Pancreas (tissue), 10 donors: ENCODE results near the gene PRKCA. TPM values are rescaled to one million over a fixed set of nuclear protein-coding genes. Genes with fewer than 3 reads are reported as not detected.
"Not testable (repeated sequence)": the region's sequence is repeated elsewhere in the genome, so short reads cannot be mapped to it uniquely, and the experiment has no call there.

ENCODE experiments used
- ATAC-seq, 4 donors: fragments of 200-7000 bp; cut with Tn5 transposase; one replicate each; pipeline versions ENCODE4 v1.8.0 to v1.9.1; 2020; ENCODE audit warnings: mild to moderate bottlenecking in 4 of 4, moderate library complexity in 4 of 4
- DNase-seq, 6 donors: peaks; one replicate each; pipeline ENCODE4 v3.0.0-alpha.2; 2020
- FAIRE-seq: peaks from 2 replicates; lab custom pipeline; 2012; peaks lifted over from hg19 to GRCh38; lab: Jason Lieb, UNC
- H3K27ac ChIP-seq, 4 donors: fragments of 200-600 bp; sonication (generic); 1 replicate in 3 of 4; 2 replicates in 1 of 4; pipeline versions ENCODE4 v1.5.0 to v1.8.0; 2020
- H3K27me3 ChIP-seq, 4 donors: fragments of 200-600 bp; one replicate each; pipeline ENCODE4 v1.8.0; 2021
- H3K36me3 ChIP-seq, 3 donors: fragments of 200-600 bp; sonication (generic) in 1 of 3; one replicate each; pipeline versions ENCODE4 v1.5.0 to v1.8.0; 2020 to 2021
- H3K4me1 ChIP-seq, 3 donors: fragments of 200-600 bp; one replicate each; pipeline ENCODE4 v1.8.0; 2021
- H3K4me3 ChIP-seq, 4 donors: fragments of 200-600 bp; sonication (generic) in 2 of 4; one replicate each; pipeline versions ENCODE4 v1.5.0 to v1.8.0; 2020 to 2021
- H3K9me3 ChIP-seq, 4 donors: fragments of 200-600 bp; one replicate each; pipeline ENCODE4 v1.8.0; 2021
- WGBS, 2 donors: extraction: QIAGEN DNeasy Blood & Tissue Kit; methylation state at CpG; one replicate each; pipeline ENCODE4 v1.1.7; 2013; 5-methylcytosine and 5-hydroxymethylcytosine counted together
- intact Hi-C, 3 donors: fragments of 100-400 bp; cut with DNase I; formaldehyde crosslinking; loops; one replicate each; pipeline versions ENCODE4 v1.11.1 to v1.14.2; 2022
- polyA plus RNA-seq, 2 donors: library from polyadenylated mRNA; stranded (reverse); fragments of 200-250 nt; gene quantifications; one replicate each; pipeline ENCODE4 v1.2.3, GENCODE V29; 2013
- total RNA-seq, 6 donors: library from RNA; stranded (reverse); fragmentation: NEBNext Ultra II Directional in 4 of 6; extraction: Animal tissue kit (Norgen Biotek cat#: 25700) in 4 of 6; gene quantifications; one replicate each; pipeline versions ENCODE4 v1.2.1 to v1.2.4, GENCODE V29; 2021 to 2023
- TF ChIP-seq, protein P1 (sequence below), 4 donors: fragments of 200-600 bp; sonication (generic) in 3 of 4; IDR thresholded peaks; one replicate each; pipeline versions ENCODE4 v1.5.0 to v1.8.0; 2021; ENCODE audit warnings: antibody characterized with exemption in 4 of 4
- donor health status: healthy with polysubstance abuse.
- donor health status: DM: no; HTN: no; CAD: no; lungs with moderate emphysema.
- donor health status: DM: no; HTN: no; CAD: no.
- donor health status: control.
- donor health status: control.
- donor health status: Bipolar disorder and iron deficiency.
- donor health status: DM: yes; HTN: yes; CAD: no.
- donor health status: DM: no; HTN: no; CAD: no.
- donor health status: DM: no; HTN: no; CAD: no.
- donor health status: DM: yes; HTN: yes; CAD: no.

PRKCA gene
- total RNA-seq, result 10 to 100 TPM in 4 of 6 donors, 1 to 10 TPM in 2; 8.9 to 22.3 (median 11.7) TPM
- polyA plus RNA-seq, result 1 to 10 TPM; 3.5 to 5.0 TPM

DNA sequence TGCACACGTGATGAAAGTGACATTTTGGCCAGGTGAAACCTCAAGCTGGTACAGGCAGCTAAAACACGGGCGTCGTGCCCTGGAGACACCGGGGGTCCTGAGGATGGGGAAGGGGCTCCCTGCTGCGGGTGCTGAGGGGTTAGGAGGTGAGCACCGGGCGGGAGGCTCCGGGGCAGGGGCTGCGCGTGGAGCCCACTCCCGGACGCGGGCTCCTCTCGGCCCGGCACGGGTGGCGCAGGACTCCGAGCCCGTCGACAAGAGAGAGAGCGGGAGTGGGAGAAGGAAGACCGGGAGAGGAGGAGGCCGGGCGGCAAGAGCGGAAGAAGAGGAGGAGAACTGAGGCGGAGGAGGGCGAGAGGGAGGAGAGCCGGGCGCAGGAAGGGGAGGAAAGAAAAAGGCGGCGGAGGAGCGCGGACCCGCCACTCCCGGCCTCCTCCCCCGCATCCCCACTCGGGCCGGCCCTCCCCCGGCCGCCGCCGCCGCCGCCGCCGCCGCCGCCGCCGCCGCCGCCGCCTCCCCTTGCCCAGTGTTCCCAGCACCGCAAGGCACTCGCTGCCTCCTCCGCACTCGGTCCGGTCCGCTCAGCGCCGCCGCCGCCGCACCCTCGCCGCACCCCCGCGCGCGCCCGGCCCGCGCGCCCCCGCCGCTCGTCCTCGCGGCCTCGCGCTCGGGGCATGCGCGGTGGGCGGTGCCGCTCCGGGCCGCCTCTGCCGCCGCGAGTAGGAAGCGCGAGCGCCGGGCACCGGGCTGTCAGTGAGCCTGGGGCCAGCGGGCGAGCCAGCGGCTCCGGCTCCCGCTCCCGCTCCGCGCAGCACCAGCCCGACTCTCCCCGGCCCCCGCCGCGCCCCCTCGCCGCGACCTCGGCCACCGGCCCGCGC lies at the start of gene PRKCA:
TSS of gene PRKCA (plus strand) at position 750 of the 878 bp plus-strand sequence.
- WGBS, 2 donors, result 1% methylated on average over 61 to 108 of the region's 117 CpGs
- TF ChIP-seq, protein P1, sequence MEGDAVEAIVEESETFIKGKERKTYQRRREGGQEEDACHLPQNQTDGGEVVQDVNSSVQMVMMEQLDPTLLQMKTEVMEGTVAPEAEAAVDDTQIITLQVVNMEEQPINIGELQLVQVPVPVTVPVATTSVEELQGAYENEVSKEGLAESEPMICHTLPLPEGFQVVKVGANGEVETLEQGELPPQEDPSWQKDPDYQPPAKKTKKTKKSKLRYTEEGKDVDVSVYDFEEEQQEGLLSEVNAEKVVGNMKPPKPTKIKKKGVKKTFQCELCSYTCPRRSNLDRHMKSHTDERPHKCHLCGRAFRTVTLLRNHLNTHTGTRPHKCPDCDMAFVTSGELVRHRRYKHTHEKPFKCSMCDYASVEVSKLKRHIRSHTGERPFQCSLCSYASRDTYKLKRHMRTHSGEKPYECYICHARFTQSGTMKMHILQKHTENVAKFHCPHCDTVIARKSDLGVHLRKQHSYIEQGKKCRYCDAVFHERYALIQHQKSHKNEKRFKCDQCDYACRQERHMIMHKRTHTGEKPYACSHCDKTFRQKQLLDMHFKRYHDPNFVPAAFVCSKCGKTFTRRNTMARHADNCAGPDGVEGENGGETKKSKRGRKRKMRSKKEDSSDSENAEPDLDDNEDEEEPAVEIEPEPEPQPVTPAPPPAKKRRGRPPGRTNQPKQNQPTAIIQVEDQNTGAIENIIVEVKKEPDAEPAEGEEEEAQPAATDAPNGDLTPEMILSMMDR (IDR thresholded peaks at IDR 0.05), result no peak

DNA sequence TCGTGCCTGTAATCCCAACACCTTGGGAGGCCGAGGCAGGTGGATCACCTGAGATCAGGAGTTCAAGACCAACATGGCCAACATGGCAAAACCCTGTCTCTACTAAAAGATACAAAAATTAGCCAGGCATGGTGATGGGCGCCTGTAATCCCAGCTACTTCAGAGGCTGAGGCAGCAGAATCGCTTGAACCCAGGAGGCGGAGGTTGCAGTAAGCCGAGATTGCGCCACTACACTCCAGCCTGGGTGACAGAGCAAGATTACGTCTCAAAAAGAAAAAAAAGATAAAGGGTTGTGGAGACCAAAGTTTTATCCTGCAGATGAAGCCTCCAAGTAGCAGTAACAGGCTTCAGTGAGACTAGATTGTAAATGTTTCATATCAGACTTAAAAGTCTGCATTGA lies 49.0 kb upstream of the PRKCA start:
- DNase-seq, H3K27ac ChIP-seq, FAIRE-seq, H3K4me1 ChIP-seq, intact Hi-C loops, H3K9me3 ChIP-seq, H3K36me3 ChIP-seq, H3K4me3 ChIP-seq, H3K27me3 ChIP-seq, ATAC-seq: not testable (repeated sequence)
- 85 to 91% methylated on average over 8 of the region's 8 CpGs for WGBS, 2 donors

More for the DNA sequence above, at the start of gene PRKCA:
- Histone ChIP-seq H3K4me3 (peak within 1 kb of the TSS; percentile 66 to 96 (median 86)), H3K27ac (peak within 1 kb of the TSS; percentile 23 to 71 (median 62)), H3K36me3 (no peaks in the 10 kb centered on the region), H3K27me3 (no peaks in the 10 kb centered on the region), H3K4me1 (no peaks in the 10 kb centered on the region), H3K9me3 (no peaks in the 10 kb centered on the region)
- ATAC-seq, result peak; percentile 82 to 90 (median 84)
- DNase-seq, result peak; percentile 70 to 93 (median 82)
- FAIRE-seq, result no peak
- intact Hi-C loops, result no loop called here

DNA sequence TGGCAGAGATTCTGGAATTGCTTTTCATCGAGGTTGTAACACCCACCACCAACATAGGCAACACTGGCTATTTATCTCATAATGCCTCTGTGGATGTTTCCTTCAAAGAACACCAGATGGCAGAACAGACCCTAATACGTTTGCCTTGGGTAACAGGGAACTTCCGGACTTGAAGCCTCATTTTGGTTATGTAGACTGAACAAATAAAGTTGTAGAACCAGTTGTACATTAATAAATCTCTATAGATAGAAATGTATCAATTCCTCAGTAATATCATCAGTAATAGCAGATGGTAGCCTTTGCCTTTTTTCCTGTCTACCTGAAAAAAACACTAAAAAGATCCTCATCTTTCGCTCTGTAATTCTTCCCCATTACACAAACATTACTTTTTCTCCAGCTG lies 47.3 kb upstream of the PRKCA start:
- no peaks in the 10 kb centered on the region for H3K9me3 ChIP-seq
- intact Hi-C loops, result loop anchor here in 1 of 3 donors (5.0 kb wide), 1 partner anchor 112 kb away; no protein-coding TSS in a partner anchor
- no peak overlapping the region for H3K4me3 ChIP-seq
- TF ChIP-seq, protein P1 (IDR thresholded peaks at IDR 0.05), result peak in 3 of 4 donors; percentile 42 to 66 (median 44)
- H3K36me3 ChIP-seq, result no peaks in the 10 kb centered on the region
- peaks cover 0 to 4% (median 0%) of the 10 kb centered on the region in 3 donors for H3K4me1 ChIP-seq
- peak in 2 of 6 donors; percentile 16 to 29 for DNase-seq
- no peak overlapping the region for H3K27ac ChIP-seq
- ATAC-seq, result peak; percentile 72 to 97 (median 96)
- WGBS, 2 donors, result 22 to 23% methylated on average over 4 of the region's 4 CpGs
- no peaks in the 10 kb centered on the region for H3K27me3 ChIP-seq
- peak; percentile 84 for FAIRE-seq

DNA sequence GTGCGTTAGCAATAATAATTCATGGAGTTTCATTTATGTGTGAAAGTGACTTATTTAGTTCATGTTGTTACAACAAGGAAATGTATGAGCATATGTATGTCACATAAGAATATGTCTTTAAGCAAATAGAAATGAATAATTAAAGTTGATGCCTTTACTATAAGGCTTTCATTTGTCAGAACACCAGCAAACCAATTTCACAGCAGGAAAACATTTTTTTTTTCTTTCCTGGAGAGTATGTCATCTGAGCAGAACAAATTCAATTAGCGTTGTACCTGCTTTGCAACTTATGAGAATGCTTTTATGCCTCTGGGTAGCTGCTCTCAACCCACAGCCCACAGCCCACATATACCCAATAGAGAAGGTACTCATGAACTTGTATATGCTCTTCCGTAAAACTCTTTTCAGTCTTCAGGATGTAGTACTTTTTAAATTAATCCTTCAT lies 46.9 kb upstream of the PRKCA start:
- H3K4me1 ChIP-seq, result peaks cover 0 to 4% (median 0%) of the 10 kb centered on the region in 3 donors
- intact Hi-C loops, result loop anchor here in 1 of 3 donors (5.0 kb wide), 1 partner anchor 112 kb away; no protein-coding TSS in a partner anchor
- no peak for ATAC-seq
- no peaks in the 10 kb centered on the region for H3K27me3 ChIP-seq
- no peaks in the 10 kb centered on the region for H3K36me3 ChIP-seq
- TF ChIP-seq, protein P1 (IDR thresholded peaks at IDR 0.05), result no peak
- no peak overlapping the region for H3K27ac ChIP-seq
- H3K9me3 ChIP-seq, result no peaks in the 10 kb centered on the region
- WGBS, 2 donors, result 67 to 78% methylated on average over 3 of the region's 3 CpGs
- no peak for FAIRE-seq
- H3K4me3 ChIP-seq, result no peak overlapping the region
- no peak for DNase-seq

DNA sequence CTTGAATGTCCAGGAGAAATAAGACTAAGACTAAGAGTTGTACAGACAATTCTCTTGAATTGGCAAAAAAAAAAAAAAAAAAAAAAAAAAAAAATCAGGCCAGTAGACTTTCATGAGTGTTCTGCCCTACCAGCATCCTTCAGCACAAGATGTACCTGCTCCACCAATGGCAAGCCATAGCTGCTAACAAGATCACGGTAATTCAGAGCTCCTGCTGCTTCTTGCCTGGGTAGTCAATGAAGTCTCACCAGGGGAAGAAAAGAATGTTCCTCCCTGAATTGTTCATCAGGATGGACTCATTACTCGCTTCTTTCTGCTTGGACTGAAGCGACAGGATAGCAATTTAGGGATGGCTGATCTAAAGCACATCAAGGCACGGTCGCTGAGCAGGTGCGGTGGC lies 42.1 kb upstream of the PRKCA start:
- Histone ChIP-seq H3K36me3 (no peaks in the 10 kb centered on the region), H3K27ac (no peak overlapping the region), H3K9me3 (no peaks in the 10 kb centered on the region), H3K27me3 (no peaks in the 10 kb centered on the region), H3K4me3 (no peak overlapping the region), H3K4me1 (peaks cover 0 to 2% (median 0%) of the 10 kb centered on the region in 3 donors)
- no peak for ATAC-seq
- no peak for DNase-seq
- TF ChIP-seq, protein P1 (IDR thresholded peaks at IDR 0.05), result no peak
- intact Hi-C loops, result no loop called here
- no peak for FAIRE-seq
- WGBS, 2 donors, result 89 to 92% methylated on average over 6 of the region's 6 CpGs
